SU-DHL-6 (cell line): Measurements from ENCODE around the gene NELFE.

Source experiments
- H2AFZ ChIP-seq: fragments of 200-600 bp; sonication (generic); 2 replicates; pipeline ENCODE4 v1.6.1; 2014; ENCODE audit warnings: low read depth, mild to moderate bottlenecking, moderate library complexity, mixed read lengths, antibody characterized with exemption, low read length; ENCODE audit not compliant: severe bottlenecking
- H3F3A ChIP-seq: fragments of 200-600 bp; shearing (Covaris generic); 2 replicates; pipeline ENCODE4 v1.6.0; 2016; ENCODE audit warnings: antibody characterized with exemption, mild to moderate bottlenecking; ENCODE audit not compliant: insufficient read depth
- H3K27ac ChIP-seq: fragments of 200-600 bp; sonication (generic); 2 replicates; pipeline ENCODE4 v1.5.1; 2016; ENCODE audit warnings: low read depth, mild to moderate bottlenecking, low read length, moderate library complexity, mixed read lengths
- H3K27me3 ChIP-seq: fragments of 200-600 bp; sonication (generic), shearing (Covaris generic); 2 replicates; pipeline ENCODE4 v1.6.0; 2014; ENCODE audit warnings: mild to moderate bottlenecking, low read length
- H3K36me3 ChIP-seq: fragments of 200-600 bp; sonication (generic); 2 replicates; pipeline ENCODE4 v1.6.1; 2014; ENCODE audit warnings: mild to moderate bottlenecking, low read length, mixed read lengths
- H3K4me2 ChIP-seq: fragments of 300-600, 200-600 bp; shearing (Covaris generic), sonication (generic); 2 replicates; pipeline ENCODE4 v1.6.0; 2014; ENCODE audit warnings: low read length, low read depth, mild to moderate bottlenecking; ENCODE audit not compliant: poor library complexity, severe bottlenecking
- H3K4me3 ChIP-seq: fragments of 200-600 bp; sonication (generic); 2 replicates; pipeline ENCODE4 v1.5.1; 2014; ENCODE audit warnings: antibody characterized with exemption, low read length, mild to moderate bottlenecking, mixed read lengths; ENCODE audit not compliant: insufficient read depth, poor library complexity, severe bottlenecking
- H3K79me2 ChIP-seq: fragments of 200-600 bp; sonication (generic); 2 replicates; pipeline ENCODE4 v1.6.1; 2014; ENCODE audit warnings: mild to moderate bottlenecking, low read length, moderate library complexity; ENCODE audit not compliant: insufficient read depth
- H3K9ac ChIP-seq: fragments of 200-600 bp; sonication (generic); 2 replicates; pipeline ENCODE4 v1.7.0; 2014; ENCODE audit warnings: mild to moderate bottlenecking, low read length
- H3K9me2 ChIP-seq: fragments of 200-600 bp; sonication (generic); replicated peaks from 2 replicates; pipeline ENCODE4 v1.6.1; 2014; ENCODE audit warnings: low read length; ENCODE audit not compliant: insufficient read depth
- H3K9me3 ChIP-seq: fragments of 200-600 bp; sonication (generic); 2 replicates; pipeline ENCODE4 v1.6.1; 2014; ENCODE audit warnings: low read length, mixed read lengths; ENCODE audit not compliant: insufficient read depth
- H4K20me1 ChIP-seq: fragments of 200-600 bp; sonication (generic); 2 replicates; pipeline ENCODE4 v1.6.1; 2014; ENCODE audit warnings: low read depth, mild to moderate bottlenecking, antibody characterized with exemption, low read length, moderate library complexity, mixed read lengths
- EZH2phosphoT487 ChIP-seq: fragments of 200-600 bp; sonication (generic), shearing (Covaris generic); conservative IDR thresholded peaks from 2 replicates; pipeline ENCODE4 v1.6.1; 2018; ENCODE audit warnings: mild to moderate bottlenecking, antibody characterized with exemption, low read length, moderate library complexity, mixed read lengths
- TF ChIP-seq, protein P1 (sequence below): fragments of 200-600 bp; sonication (generic); IDR thresholded peaks from one replicate; pipeline ENCODE4 v1.5.1; 2017; ENCODE audit warnings: antibody characterized with exemption, mild to moderate bottlenecking, low read length, moderate library complexity; ENCODE audit not compliant: insufficient read depth, poor library complexity, severe bottlenecking

Gene NELFE

DNA sequence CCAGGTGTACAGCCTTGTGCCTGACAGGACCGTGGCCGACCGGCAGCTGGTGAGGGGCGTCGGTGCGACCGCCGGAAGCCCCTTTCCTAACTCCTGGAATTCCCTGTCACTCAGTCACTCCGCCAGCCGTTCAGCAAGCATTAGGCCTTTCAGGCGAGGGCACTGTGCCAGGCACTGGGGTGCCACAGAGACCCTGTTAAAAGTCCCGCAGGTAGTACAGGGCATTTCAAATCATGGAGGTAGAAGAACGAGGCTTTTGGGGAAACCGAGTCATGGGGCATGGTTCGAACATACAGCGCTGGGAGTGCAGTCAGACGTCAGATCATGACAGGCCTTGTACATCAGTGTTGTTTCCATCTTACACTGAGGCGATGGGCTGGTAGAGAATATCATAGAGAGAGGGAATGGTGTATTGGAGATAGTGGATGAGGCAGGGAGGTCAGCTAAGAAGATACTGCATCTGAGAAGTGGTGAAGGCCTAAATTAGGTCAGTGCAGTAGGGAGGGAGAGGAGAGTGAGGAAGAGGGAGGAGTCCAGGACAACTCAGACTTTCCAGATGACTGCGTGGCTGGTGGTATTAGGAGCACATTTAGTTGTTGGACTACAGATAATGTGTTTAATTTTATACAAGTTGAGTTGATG is 14.1 kb upstream of the NELFE start:
- TF ChIP-seq EZH2phosphoT487 = no peak
- TF ChIP-seq, protein P1, sequence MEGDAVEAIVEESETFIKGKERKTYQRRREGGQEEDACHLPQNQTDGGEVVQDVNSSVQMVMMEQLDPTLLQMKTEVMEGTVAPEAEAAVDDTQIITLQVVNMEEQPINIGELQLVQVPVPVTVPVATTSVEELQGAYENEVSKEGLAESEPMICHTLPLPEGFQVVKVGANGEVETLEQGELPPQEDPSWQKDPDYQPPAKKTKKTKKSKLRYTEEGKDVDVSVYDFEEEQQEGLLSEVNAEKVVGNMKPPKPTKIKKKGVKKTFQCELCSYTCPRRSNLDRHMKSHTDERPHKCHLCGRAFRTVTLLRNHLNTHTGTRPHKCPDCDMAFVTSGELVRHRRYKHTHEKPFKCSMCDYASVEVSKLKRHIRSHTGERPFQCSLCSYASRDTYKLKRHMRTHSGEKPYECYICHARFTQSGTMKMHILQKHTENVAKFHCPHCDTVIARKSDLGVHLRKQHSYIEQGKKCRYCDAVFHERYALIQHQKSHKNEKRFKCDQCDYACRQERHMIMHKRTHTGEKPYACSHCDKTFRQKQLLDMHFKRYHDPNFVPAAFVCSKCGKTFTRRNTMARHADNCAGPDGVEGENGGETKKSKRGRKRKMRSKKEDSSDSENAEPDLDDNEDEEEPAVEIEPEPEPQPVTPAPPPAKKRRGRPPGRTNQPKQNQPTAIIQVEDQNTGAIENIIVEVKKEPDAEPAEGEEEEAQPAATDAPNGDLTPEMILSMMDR = no peak
- peak overlapping the region; percentile 74 for H2AFZ ChIP-seq
- peaks cover 22% of the 10 kb centered on the region for H3F3A ChIP-seq
- H3K9ac ChIP-seq = peak overlapping the region; percentile 69
- H3K9me3 ChIP-seq = no peaks in the 10 kb centered on the region
- no peaks in the 10 kb centered on the region for H3K36me3 ChIP-seq
- peaks cover 18% of the 10 kb centered on the region for H3K79me2 ChIP-seq
- H3K9me2 ChIP-seq = no peaks in the 10 kb centered on the region
- peak overlapping the region; percentile 79 for H3K27ac ChIP-seq
- H3K27me3 ChIP-seq = no peaks in the 10 kb centered on the region
- peak overlapping the region; percentile 80 for H3K4me3 ChIP-seq
- H3K4me2 ChIP-seq = peak overlapping the region; percentile 79
- no peaks in the 10 kb centered on the region for H4K20me1 ChIP-seq

DNA sequence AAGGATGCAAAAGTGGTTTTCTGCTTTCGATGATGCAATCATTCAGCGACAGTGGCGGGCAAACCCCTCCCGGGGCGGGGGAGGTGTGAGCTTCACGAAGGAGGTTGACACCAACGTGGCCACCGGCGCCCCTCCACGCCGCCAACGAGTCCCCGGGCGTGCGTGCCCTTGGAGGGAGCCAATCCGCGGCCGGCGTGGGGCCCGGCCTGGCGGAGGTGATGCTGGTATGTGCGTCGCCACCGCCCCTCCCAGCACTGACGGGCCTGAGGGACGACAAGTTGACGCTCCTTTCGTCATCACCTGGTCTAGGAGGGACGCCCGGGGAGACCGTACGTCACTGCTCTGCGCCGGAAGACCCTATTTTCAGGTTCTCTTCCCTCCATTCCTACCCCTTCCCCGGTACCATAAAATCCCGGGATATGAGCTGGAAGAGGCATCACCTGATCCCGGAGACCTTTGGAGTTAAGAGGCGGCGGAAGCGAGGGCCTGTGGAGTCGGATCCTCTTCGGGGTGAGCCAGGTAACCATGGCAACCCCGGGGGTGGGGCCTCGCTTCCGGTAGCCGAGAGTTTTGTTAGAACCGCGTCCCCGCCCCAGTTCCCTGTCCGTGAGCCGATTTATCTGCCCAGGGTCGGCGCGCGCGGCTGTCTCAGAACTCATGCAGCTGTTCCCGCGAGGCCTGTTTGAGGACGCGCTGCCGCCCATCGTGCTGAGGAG is 13.4 kb upstream of the NELFE start, which contains the start of gene DXO:
Gene DXO (minus strand): TSS at position 146 of the 716 bp plus-strand sequence. CDS start 463 bp downstream, outside the sequence.
- H2AFZ ChIP-seq = peak within 1 kb of the TSS; percentile 74
- H3K9ac ChIP-seq = peak within 1 kb of the TSS; percentile 69
- peaks cover 18% of the 10 kb centered on the region for H3K79me2 ChIP-seq
- H3K27ac ChIP-seq = peak within 1 kb of the TSS; percentile 79
- peak within 1 kb of the TSS; percentile 80 for H3K4me3 ChIP-seq
- H3F3A ChIP-seq = peaks cover 22% of the 10 kb centered on the region
- no peaks in the 10 kb centered on the region for H3K9me2 ChIP-seq
- no peaks in the 10 kb centered on the region for H3K9me3 ChIP-seq
- TF ChIP-seq, protein P1 = no peak
- no peak for TF ChIP-seq EZH2phosphoT487
- H3K4me2 ChIP-seq = peak within 1 kb of the TSS; percentile 79
- no peaks in the 10 kb centered on the region for H4K20me1 ChIP-seq
- H3K36me3 ChIP-seq = no peaks in the 10 kb centered on the region
- no peaks in the 10 kb centered on the region for H3K27me3 ChIP-seq

DNA sequence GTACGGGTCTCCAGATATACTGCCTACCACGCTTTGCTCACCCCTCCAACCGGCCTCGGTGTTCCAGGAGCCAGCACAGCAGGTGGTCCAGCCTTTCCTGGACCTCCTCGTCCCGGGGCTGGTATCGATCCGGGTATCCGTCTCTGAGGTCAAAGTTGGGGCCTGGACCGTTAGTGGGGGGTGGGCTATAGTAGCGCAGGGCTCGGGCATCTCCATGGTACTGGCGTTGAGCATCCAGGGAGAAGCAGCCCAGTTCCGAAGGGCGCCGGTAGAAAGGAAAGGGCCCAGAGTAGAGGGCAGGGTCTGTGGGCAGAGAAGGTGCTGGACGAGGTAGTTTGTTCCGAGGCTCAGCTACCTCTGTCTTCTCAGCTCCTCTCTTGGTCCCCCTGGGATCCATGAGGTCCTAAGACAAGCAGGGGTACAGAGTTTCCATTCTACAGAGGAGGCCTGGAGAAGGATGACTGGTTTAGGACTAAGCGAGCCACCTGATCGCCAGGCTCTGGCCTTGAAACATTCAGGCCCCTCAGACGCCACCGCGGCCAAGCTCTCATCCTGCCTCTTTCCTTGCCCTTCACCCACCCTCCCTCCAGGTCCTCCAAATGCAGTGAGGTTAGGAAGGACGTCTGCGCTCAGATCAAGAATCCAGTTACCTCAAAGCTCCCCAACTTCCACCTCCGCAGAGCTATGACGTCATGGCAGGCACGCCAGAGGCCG is 12.7 kb upstream of the NELFE start:
- Histone ChIP-seq H2AFZ (peak overlapping the region; percentile 74), H3K9me2 (no peaks in the 10 kb centered on the region), H3K36me3 (no peaks in the 10 kb centered on the region), H4K20me1 (no peaks in the 10 kb centered on the region), H3F3A (peaks cover 22% of the 10 kb centered on the region), H3K9me3 (no peaks in the 10 kb centered on the region), H3K4me2 (peak overlapping the region; percentile 79), H3K79me2 (peaks cover 18% of the 10 kb centered on the region), H3K27me3 (no peaks in the 10 kb centered on the region), H3K9ac (peak overlapping the region; percentile 69), H3K27ac (peak overlapping the region; percentile 79), H3K4me3 (peak overlapping the region; percentile 80)
- TF ChIP-seq, protein P1 = no peak
- no peak for TF ChIP-seq EZH2phosphoT487
